T-helper 1 cell treated with Interleukin-12 subunit alpha and Interleukin-12 subunit beta and Interleukin-4 antibody, amounts not matched to agents 30 ng/mL and 1 ng/mL, for 36 hours (primary cell): ENCODE measurements around the gene PRDX2. TPM values are rescaled to one million over a fixed set of nuclear protein-coding genes. Genes with fewer than 3 reads are reported as not detected.

Experiments
- intact Hi-C: fragments of 100-400 bp; cut with micrococcal nuclease; formaldehyde crosslinking; loops from one replicate; pipeline ENCODE4 v1.15.1; 2024
- total RNA-seq: library from RNA; stranded (reverse); gene quantifications from 2 replicates; pipeline ENCODE4 v1.2.3, GENCODE V29; 2022

Gene PRDX2
- total RNA-seq, 1 donor from 2014 or later = 302 TPM

- intact Hi-C loops = loop anchor here (1.0 to 2.0 kb wide), 5 partner anchors 15 to 88 kb away; partner anchors contain the start of genes GET3, HOOK2 and PRDX2
Observed at GRCh38 chr19:12759686-12760085, 41.9 kb downstream of the PRDX2 start.

DNA sequence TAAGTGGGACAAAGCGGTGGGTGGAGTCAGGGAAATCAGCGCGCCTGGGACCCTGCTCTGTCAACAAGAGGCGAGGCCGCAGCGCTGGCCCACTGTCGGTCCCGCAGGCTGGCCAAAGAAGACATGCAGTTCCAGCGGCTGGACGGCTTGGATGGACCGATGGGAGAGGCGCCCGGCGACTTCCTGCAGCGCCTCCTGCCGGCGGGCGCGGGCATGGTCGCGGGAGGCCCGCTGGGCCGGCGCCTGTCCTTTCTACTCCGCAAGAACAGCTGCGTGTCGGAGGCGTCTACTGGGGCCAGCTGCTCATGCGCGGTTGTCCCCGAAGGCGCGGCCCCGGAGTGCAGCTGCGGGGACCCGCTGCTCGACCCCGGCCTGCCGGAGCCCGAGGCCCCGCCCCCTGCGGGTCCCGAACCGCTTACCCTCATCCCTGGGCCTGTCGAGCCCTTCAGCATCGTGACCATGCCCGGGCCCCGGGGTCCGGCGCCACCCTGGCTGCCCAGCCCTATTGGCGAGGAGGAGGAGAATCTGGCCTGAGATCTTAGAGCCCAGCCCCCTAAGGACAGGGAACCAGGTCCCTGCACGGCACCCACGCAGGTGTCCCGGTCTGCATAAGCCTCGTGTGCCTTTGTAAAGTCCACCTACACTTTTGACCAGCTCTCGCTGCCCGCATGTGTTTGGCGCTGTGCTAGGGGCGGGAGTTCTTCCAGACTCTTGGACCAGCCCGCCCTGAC, 43.9 kb downstream of the PRDX2 start:
- intact Hi-C loops = loop anchor here (1.0 kb wide), 3 partner anchors 24 to 193 kb away; no protein-coding TSS in a partner anchor

- intact Hi-C loops = no loop called here
Observed at GRCh38 chr19:12756150-12756883, 45.3 kb downstream of the PRDX2 start.

- intact Hi-C loops = no loop called here
Observed at GRCh38 chr19:12754465-12755196, 47.0 kb downstream of the PRDX2 start.

GRCh38 chr19:12752056-12752781, 49.4 kb downstream of the PRDX2 start:
- intact Hi-C loops = no loop called here

- intact Hi-C loops = no loop called here
Observed at GRCh38 chr19:12751635-12752034, 50.0 kb downstream of the PRDX2 start, which contains the start of gene BEST2. BEST2 (plus strand) TSS chr19:12751791; CDS start chr19:12752593, 802 bp downstream.

DNA sequence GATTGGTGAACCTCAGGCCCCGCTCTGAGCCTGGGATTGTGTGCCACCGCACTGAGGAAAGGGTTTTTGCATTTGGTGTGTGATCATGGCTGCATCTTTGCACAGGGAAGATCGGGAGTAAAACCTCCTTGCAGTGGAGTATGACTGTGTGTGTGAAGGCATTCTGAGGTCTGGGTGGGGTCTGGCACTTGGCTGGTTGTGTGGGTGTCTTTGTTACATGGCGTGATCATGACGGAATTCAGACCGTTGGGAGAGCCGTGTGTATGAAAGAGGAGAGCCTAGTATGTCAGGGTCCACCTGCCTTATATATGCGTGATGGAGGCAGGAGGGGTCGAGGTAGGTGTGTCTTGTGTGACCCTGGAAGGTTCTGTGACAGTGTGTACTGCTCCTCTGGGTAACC, 50.7 kb downstream of the PRDX2 start:
- intact Hi-C loops = no loop called here

DNA sequence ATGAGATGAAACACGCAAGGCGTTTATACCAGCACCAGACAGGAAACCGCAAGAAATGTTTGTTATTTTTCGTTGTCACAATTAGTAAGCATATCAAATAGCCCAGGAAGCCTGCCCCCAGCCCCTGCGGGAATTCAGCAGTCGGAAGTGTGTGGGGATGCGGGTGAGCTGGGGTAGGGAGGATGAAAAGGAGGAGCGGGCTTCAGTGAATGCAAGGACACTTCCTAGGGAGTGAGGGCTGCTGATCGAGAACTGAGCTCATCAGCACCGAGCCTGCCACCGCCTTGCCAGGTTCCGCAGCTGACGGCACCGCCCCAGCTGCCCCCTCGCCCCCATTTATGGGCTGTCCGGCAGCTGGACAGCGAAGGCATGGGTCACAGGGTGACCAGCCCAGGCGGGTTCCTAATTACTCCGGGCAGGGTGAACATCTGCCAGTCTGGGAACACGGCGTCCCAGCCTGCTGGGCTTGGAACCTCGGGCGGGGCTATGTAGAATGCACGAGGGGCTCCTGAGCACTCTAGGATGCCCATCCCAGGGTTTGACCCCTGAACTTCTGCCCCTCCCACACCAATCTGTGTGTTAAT, 51.6 kb downstream of the PRDX2 start:
- intact Hi-C loops = no loop called here

DNA sequence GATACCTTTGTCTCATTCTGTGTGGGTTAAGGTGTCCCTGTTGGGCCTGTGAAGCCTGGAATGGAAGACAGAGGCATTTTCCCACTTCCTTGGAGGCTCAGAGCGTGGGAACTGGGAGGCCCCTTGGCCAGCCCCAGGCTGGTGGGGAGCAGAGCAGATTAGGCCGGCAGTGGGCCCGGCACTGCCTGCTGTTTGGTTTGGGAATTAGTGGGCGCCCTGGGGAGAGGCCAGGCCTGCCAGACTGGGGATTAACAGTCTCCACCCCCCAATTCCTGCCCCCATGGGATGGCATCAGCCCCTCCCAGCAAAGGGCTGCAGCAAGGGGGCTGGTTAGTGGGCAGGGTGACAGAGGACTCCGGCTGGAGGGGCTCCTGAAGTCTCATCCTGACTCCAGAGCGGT, 53.1 kb downstream of the PRDX2 start:
- intact Hi-C loops = no loop called here

Other genes starting within 250 kb of the PRDX2 start
- 13.1 and 14.8 TPM in 2 replicates for gene ZNF490, start 191.0 kb downstream of the PRDX2 start, total RNA-seq
- 31.4 and 34.3 TPM in 2 replicates for gene ZNF791, start 190.9 kb downstream of the PRDX2 start, total RNA-seq
- 189 and 197 TPM in 2 replicates for gene MAN2B1, start 135.1 kb downstream of the PRDX2 start, total RNA-seq
- gene WDR83, start 135.0 kb downstream of the PRDX2 start, total RNA-seq = 19.2 and 20.1 TPM in 2 replicates
- gene DHPS, start 119.9 kb downstream of the PRDX2 start, total RNA-seq = 108 and 121 TPM in 2 replicates
- gene GNG14, start 113.8 kb downstream of the PRDX2 start, total RNA-seq = not detected in 2 replicates
- 5.0 and 6.1 TPM in 2 replicates for gene FBXW9, start 105.2 kb downstream of the PRDX2 start, total RNA-seq
- gene TNPO2, start 77.9 kb downstream of the PRDX2 start, total RNA-seq = 86.1 and 87.4 TPM in 2 replicates
- 180 and 185 TPM in 2 replicates for gene TRIR, start 67.1 kb downstream of the PRDX2 start, total RNA-seq
- gene GET3, start 64.3 kb downstream of the PRDX2 start, total RNA-seq = 66.7 and 69.3 TPM in 2 replicates
- gene BEST2, start 50.0 kb downstream of the PRDX2 start, total RNA-seq = 0.10 TPM in 1 of 2 replicates, not detected in the other
- 16.5 and 17.9 TPM in 2 replicates for gene HOOK2, start 26.2 kb downstream of the PRDX2 start, total RNA-seq
- 309 and 316 TPM in 2 replicates for gene JUNB, start 10.3 kb downstream of the PRDX2 start, total RNA-seq
- gene THSD8, start 269 bp upstream of the PRDX2 start, total RNA-seq = 13.0 and 24.6 TPM in 2 replicates
- gene RNASEH2A, start 4.8 kb upstream of the PRDX2 start, total RNA-seq = 24.3 and 30.5 TPM in 2 replicates
- gene RTBDN, start 32.8 kb upstream of the PRDX2 start, total RNA-seq = not detected in 2 replicates
- gene MAST1, start 36.7 kb upstream of the PRDX2 start, total RNA-seq = 0.49 and 1.1 TPM in 2 replicates
- 29.5 and 32.6 TPM in 2 replicates for gene DNASE2, start 79.6 kb upstream of the PRDX2 start, total RNA-seq
- gene KLF1, start 85.4 kb upstream of the PRDX2 start, total RNA-seq = 0.22 and 0.41 TPM in 2 replicates
- 48.0 and 49.5 TPM in 2 replicates for gene GCDH, start 89.4 kb upstream of the PRDX2 start, total RNA-seq
- 1.9 and 2.8 TPM in 2 replicates for gene SYCE2, start 117.5 kb upstream of the PRDX2 start, total RNA-seq
- gene FARSA, start 131.9 kb upstream of the PRDX2 start, total RNA-seq = 108 and 117 TPM in 2 replicates
- 1,347 and 1,385 TPM in 2 replicates for gene CALR, start 136.8 kb upstream of the PRDX2 start, total RNA-seq
- 113 and 115 TPM in 2 replicates for gene RAD23A, start 144.1 kb upstream of the PRDX2 start, total RNA-seq
- 16.6 and 17.9 TPM in 2 replicates for gene GADD45GIP1, start 155.4 kb upstream of the PRDX2 start, total RNA-seq
- gene DAND5, start 167.8 kb upstream of the PRDX2 start, total RNA-seq = 0.10 TPM in 1 of 2 replicates, not detected in the other
- 0.96 and 1.1 TPM in 2 replicates for gene NFIX, start 193.7 kb upstream of the PRDX2 start, total RNA-seq